ENCODE measurements around the gene TNFRSF1B. TPM values are rescaled to one million over a fixed set of nuclear protein-coding genes. Genes with fewer than 3 reads are reported as not detected.

The TNFRSF1B gene
- total and polyA plus RNA-seq, 9 of the 15 experiments (the other 6 are each of a cell fraction or from before 2014, with no cell fraction given) = 8.8 to 91.3 (median 36.0) TPM

DNA sequence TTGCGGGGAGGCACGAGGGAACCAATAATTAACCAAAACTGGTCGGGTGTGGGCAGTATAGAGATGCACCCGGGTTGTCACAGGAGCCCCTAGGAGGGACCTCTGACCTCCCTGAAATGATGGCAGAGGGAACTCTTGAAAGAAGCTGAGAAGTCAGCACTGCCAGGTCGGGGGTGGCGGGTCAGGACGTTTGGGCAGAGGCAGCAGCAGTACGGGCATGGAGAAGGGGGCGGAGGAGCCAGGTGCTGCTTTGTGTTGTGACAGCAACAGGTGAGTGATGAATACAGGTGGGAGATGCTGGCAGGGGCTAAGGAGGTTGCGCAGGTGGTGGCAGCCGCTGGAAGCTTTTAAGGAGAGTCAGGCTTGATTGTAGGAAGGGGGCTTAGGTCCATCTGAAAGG lies 11.7 kb downstream of the TNFRSF1B start:
- no peaks in the 10 kb centered on the region for H3K9me3 ChIP-seq (replicated peaks; ENCODE audit: control insufficient read depth, insufficient read depth, low read depth, low read length)
- H2AFZ ChIP-seq (ENCODE audit: low read depth, low read length) = no peak overlapping the region
- FAIRE-seq (no peak), ATAC-seq (no peak), DNase-seq (ENCODE audit: extremely low read depth in 1 of 4, low spot score in 3 of 4) (no peak)
- no peak overlapping the region for H3K9ac ChIP-seq (ENCODE audit: insufficient read depth in 1 of 2, low read depth in 2 of 2, low read length in 2 of 2)
- 75% methylated on average over 11 of the region's 11 CpGs for WGBS (ENCODE audit: insufficient coverage, low coverage, missing lambda C conversion rate)
- POLR2A ChIA-PET = interaction anchor here (0.9 to 3.1 kb wide), 3 partner anchors 10 to 54 kb away, joined by 3 to 18 read pairs (median 3); partner anchors contain the start of gene TNFRSF1B
- H3K4me2 ChIP-seq (ENCODE audit: insufficient read depth, low read length) = no peak overlapping the region
- peaks cover 20 to 45% of the 10 kb centered on the region in 2 experiments for H3K4me1 ChIP-seq (replicated peaks in 1 of 2; ENCODE audit: control insufficient read depth in 2 of 2, insufficient read depth in 2 of 2, low read length in 2 of 2)
- H3K79me2 ChIP-seq (ENCODE audit: control insufficient read depth, insufficient read depth, low read length) = peaks cover 34% of the 10 kb centered on the region
- H4K20me1 ChIP-seq (replicated peaks; ENCODE audit: control insufficient read depth, insufficient read depth, low read length) = peaks cover 40% of the 10 kb centered on the region
- in situ Hi-C loops (cut with MboI) (no loop called here), intact Hi-C loops (cut with micrococcal nuclease) (no loop called here)
- peaks cover 21% of the 10 kb centered on the region; the same call in 2 of the 3 replicates for H3K36me3 ChIP-seq (ENCODE audit: control insufficient read depth, insufficient read depth, low read length)
- no peaks in the 10 kb centered on the region for H3K27me3 ChIP-seq (ENCODE audit: control insufficient read depth in 2 of 2, insufficient read depth in 2 of 2, low read length in 2 of 2)
- TF ChIP-seq ZNF184 (CRISPR knock-in tag; IDR thresholded peaks at IDR 0.05) (no peak), TAF9B (IDR thresholded peaks at IDR 0.05; ENCODE audit: partially characterized antibody) (no peak), ZNF507 (tag; conservative IDR thresholded peaks at IDR 0.05) (no peak), RBM17 (IDR thresholded peaks at IDR 0.05; ENCODE audit: borderline replicate concordance, low read depth, low read length) (no peak), MEIS2 (IDR thresholded peaks at IDR 0.05; ENCODE audit: partially characterized antibody) (no peak), KDM4B (IDR thresholded peaks at IDR 0.05; ENCODE audit: borderline replicate concordance in 2 of 2, low read depth in 1 of 2) (no peak), EZH2 (IDR thresholded peaks at IDR 0.05; ENCODE audit: borderline replicate concordance, low read depth, low read length) (no peak), NELFE (IDR thresholded peaks at IDR 0.05; ENCODE audit: insufficient read depth, insufficient read length) (no peak), YY1 (IDR thresholded peaks at IDR 0.05; ENCODE audit: borderline replicate concordance in 1 of 3, control insufficient read depth in 1 of 3, extremely low read depth in 1 of 3, insufficient read depth in 3 of 3, insufficient read length in 1 of 3, insufficient replicate concordance in 2 of 3, low read depth in 1 of 3, low read length in 2 of 3) (no peak), MCM3 (IDR thresholded peaks at IDR 0.05) (no peak), PHB (CRISPR knock-in tag; IDR thresholded peaks at IDR 0.05) (no peak), POLR2AphosphoS5 (IDR thresholded peaks at IDR 0.05; ENCODE audit: control insufficient read depth, insufficient read depth, low read depth, low read length) (no peak), RAD21 (CRISPR knock-in tag; conservative IDR thresholded peaks at IDR 0.05 in 1 of 2, IDR thresholded peaks at IDR 0.05 in 1 of 2) (no peak), SNRNP70 (optimal IDR thresholded peaks at IDR 0.05; ENCODE audit: low read depth, low read length) (no peak)
- TF ChIP-seq, protein P1, sequence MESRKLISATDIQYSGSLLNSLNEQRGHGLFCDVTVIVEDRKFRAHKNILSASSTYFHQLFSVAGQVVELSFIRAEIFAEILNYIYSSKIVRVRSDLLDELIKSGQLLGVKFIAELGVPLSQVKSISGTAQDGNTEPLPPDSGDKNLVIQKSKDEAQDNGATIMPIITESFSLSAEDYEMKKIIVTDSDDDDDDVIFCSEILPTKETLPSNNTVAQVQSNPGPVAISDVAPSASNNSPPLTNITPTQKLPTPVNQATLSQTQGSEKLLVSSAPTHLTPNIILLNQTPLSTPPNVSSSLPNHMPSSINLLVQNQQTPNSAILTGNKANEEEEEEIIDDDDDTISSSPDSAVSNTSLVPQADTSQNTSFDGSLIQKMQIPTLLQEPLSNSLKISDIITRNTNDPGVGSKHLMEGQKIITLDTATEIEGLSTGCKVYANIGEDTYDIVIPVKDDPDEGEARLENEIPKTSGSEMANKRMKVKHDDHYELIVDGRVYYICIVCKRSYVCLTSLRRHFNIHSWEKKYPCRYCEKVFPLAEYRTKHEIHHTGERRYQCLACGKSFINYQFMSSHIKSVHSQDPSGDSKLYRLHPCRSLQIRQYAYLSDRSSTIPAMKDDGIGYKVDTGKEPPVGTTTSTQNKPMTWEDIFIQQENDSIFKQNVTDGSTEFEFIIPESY (CRISPR knock-in tag; IDR thresholded peaks at IDR 0.05) = no peak
- TF ChIP-seq, protein P2, sequence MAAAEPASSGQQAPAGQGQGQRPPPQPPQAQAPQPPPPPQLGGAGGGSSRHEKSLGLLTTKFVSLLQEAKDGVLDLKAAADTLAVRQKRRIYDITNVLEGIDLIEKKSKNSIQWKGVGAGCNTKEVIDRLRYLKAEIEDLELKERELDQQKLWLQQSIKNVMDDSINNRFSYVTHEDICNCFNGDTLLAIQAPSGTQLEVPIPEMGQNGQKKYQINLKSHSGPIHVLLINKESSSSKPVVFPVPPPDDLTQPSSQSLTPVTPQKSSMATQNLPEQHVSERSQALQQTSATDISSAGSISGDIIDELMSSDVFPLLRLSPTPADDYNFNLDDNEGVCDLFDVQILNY (CRISPR knock-in tag; IDR thresholded peaks at IDR 0.05) = no peak
- H3K4me3 ChIP-seq = no peak overlapping the region
- BruUV-seq (replicated peaks) = no TSS peak
- CTCF ChIA-PET (ENCODE audit: low intra/inter-chr PET ratio) = no interaction called here
- H3K9me1 ChIP-seq (ENCODE audit: control insufficient read depth, insufficient read depth, low read length) = peaks cover 5% of the 10 kb centered on the region
- no peak overlapping the region for H3K27ac ChIP-seq (ENCODE audit: extremely low read depth, low read depth, low read length)
